HEK293 (cell line): ENCODE data around the gene CHRD.

Source experiments
- EGR2 ChIP-seq: fragments of 450-650 bp; formaldehyde crosslinking; IDR thresholded peaks from 2 replicates; pipeline ENCODE4 v1.5.1; 2016; ENCODE audit warnings: low read depth, missing biosample characterization, missing genetic modification characterization
- GLIS2 ChIP-seq: fragments of 450-650 bp; formaldehyde crosslinking; IDR thresholded peaks from 2 replicates; pipeline ENCODE4 v1.5.1; 2016; ENCODE audit warnings: missing biosample characterization, missing genetic modification characterization
- HOXD13 ChIP-seq: sonication (generic); formaldehyde crosslinking; IDR thresholded peaks from 2 replicates; pipeline ENCODE4 v1.8.0; 2022; ENCODE audit warnings: missing genetic modification reagents, borderline replicate concordance
- OVOL3 ChIP-seq: fragments of 450-650 bp; formaldehyde crosslinking; IDR thresholded peaks from 2 replicates; pipeline ENCODE4 v1.5.1; 2016; ENCODE audit warnings: missing biosample characterization, missing genetic modification characterization
- SP3 ChIP-seq: fragments of 450-650 bp; formaldehyde crosslinking; IDR thresholded peaks from 2 replicates; pipeline ENCODE4 v1.5.1; 2016; ENCODE audit warnings: missing biosample characterization, missing genetic modification characterization
- WT1 ChIP-seq: fragments of 450-650 bp; formaldehyde crosslinking; IDR thresholded peaks from 2 replicates; pipeline ENCODE4 v1.5.1; 2016; ENCODE audit warnings: missing biosample characterization, missing genetic modification characterization
- ZEB2 ChIP-seq: fragments of 450-650 bp; formaldehyde crosslinking; IDR thresholded peaks from 2 replicates; pipeline ENCODE4 v1.5.1; 2016; ENCODE audit warnings: missing biosample characterization, missing genetic modification characterization
- ZFP69B ChIP-seq: fragments of 450-650 bp; formaldehyde crosslinking; IDR thresholded peaks from 2 replicates; pipeline ENCODE4 v1.5.1; 2016; ENCODE audit warnings: missing biosample characterization, missing genetic modification characterization
- ZNF239 ChIP-seq: fragments of 450-650 bp; formaldehyde crosslinking; IDR thresholded peaks from 2 replicates; pipeline ENCODE4 v1.5.1; 2016; ENCODE audit warnings: missing biosample characterization, missing genetic modification characterization
- ZNF335 ChIP-seq: fragments of 450-650 bp; formaldehyde crosslinking; conservative IDR thresholded peaks from 2 replicates; pipeline ENCODE4 v1.5.1; 2016; ENCODE audit warnings: missing biosample characterization, missing genetic modification characterization
- ZNF473 ChIP-seq: fragments of 450-650 bp; formaldehyde crosslinking; IDR thresholded peaks from 2 replicates; pipeline ENCODE4 v1.5.1; 2017; ENCODE audit warnings: missing biosample characterization, missing genetic modification characterization
- ZNF48 ChIP-seq: fragments of 450-650 bp; formaldehyde crosslinking; IDR thresholded peaks from 2 replicates; pipeline ENCODE4 v1.5.1; 2016; ENCODE audit warnings: missing biosample characterization, missing genetic modification characterization
- ZNF530 ChIP-seq: fragments of 450-650 bp; formaldehyde crosslinking; IDR thresholded peaks from 2 replicates; pipeline ENCODE4 v1.5.1; 2016; ENCODE audit warnings: low read depth, missing biosample characterization, missing genetic modification characterization
- ZNF561 ChIP-seq: fragments of 450-650 bp; IDR thresholded peaks from 2 replicates; pipeline ENCODE4 v1.5.1; 2018; ENCODE audit warnings: missing biosample characterization, missing genetic modification characterization, borderline replicate concordance
- ZNF571 ChIP-seq: fragments of 450-650 bp; formaldehyde crosslinking; IDR thresholded peaks from 2 replicates; pipeline ENCODE4 v1.5.0; 2017; ENCODE audit warnings: missing biosample characterization, missing genetic modification characterization
- ZNF701 ChIP-seq: fragments of 450-650 bp; formaldehyde crosslinking; IDR thresholded peaks from 2 replicates; pipeline ENCODE4 v1.5.1; 2016; ENCODE audit warnings: missing biosample characterization, missing genetic modification characterization
- TF ChIP-seq, protein P1 (sequence below): fragments of 450-650 bp; formaldehyde crosslinking; IDR thresholded peaks from 2 replicates; pipeline ENCODE4 v1.5.1; 2016; ENCODE audit warnings: missing biosample characterization, missing genetic modification characterization
- TF ChIP-seq, protein P2 (sequence below): fragments of 450-650 bp; formaldehyde crosslinking; IDR thresholded peaks from 2 replicates; pipeline ENCODE4 v1.5.1; 2016; ENCODE audit warnings: missing biosample characterization, missing genetic modification characterization, borderline replicate concordance
- TF ChIP-seq, protein P3 (sequence below): IDR thresholded peaks from 2 replicates; pipeline ENCODE4 v1.6.1; 2011; ENCODE audit warnings: mild to moderate bottlenecking, low read depth, low read length, borderline replicate concordance
- TF ChIP-seq, protein P4 (sequence below): fragments of 450-650 bp; formaldehyde crosslinking; IDR thresholded peaks from 2 replicates; pipeline ENCODE4 v1.5.1; 2016; ENCODE audit warnings: missing biosample characterization, missing genetic modification characterization
- TF ChIP-seq, protein P5 (sequence below): fragments of 450-650 bp; formaldehyde crosslinking; IDR thresholded peaks from 2 replicates; pipeline ENCODE4 v1.5.1; 2017; ENCODE audit warnings: missing biosample characterization, missing genetic modification characterization
- TF ChIP-seq, protein P6 (sequence below): fragments of 450-650 bp; formaldehyde crosslinking; IDR thresholded peaks from 2 replicates; pipeline ENCODE4 v1.5.1; 2016; ENCODE audit warnings: missing biosample characterization, missing genetic modification characterization
- TF ChIP-seq, protein P7 (sequence below): fragments of 450-650 bp; formaldehyde crosslinking; IDR thresholded peaks from 2 replicates; pipeline ENCODE4 v1.5.1; 2016; ENCODE audit warnings: missing biosample characterization, missing genetic modification characterization

CHRD gene

DNA sequence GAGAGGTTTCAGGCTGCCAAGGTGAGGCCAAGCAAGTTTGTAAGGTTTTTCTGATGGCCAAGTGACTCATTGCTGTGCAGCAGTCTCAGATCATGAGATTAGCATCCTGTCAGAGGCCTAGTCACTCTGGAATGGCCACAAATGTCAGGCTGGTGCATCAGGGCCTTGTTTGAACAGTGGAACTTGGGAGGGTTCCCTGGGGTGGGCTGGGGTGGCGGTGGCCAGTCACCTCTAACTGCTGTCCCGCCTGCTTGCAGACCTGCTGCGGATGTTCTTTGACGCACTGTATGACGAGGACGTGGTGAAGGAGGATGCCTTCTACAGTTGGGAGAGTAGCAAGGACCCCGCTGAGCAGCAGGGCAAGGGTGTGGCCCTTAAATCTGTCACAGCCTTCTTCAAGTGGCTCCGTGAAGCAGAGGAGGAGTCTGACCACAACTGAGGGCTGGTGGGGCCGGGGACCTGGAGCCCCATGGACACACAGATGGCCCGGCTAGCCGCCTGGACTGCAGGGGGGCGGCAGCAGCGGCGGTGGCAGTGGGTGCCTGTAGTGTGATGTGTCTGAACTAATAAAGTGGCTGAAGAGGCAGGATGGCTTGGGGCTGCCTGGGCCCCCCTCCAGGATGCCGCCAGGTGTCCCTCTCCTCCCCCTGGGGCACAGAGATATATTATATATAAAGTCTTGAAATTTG, 45.2 kb upstream of the CHRD start (continued):
- TF ChIP-seq ZNF561 (tag by site-specific recombination) (no peak), ZNF530 (tag by site-specific recombination) (no peak), ZNF239 (tag by site-specific recombination) (no peak), GLIS2 (tag by site-specific recombination) (peak; percentile 76), ZNF48 (no peak), SP3 (tag by site-specific recombination) (no peak), OVOL3 (tag by site-specific recombination) (no peak), WT1 (peak; percentile 66), EGR2 (no peak), ZEB2 (tag by site-specific recombination) (no peak), ZNF571 (tag by site-specific recombination) (no peak), ZNF335 (tag by site-specific recombination) (no peak), ZNF701 (no peak), ZFP69B (tag by site-specific recombination) (peak; percentile 73; the same call in 1 of the 2 replicates), ZNF473 (tag by site-specific recombination) (no peak), HOXD13 (CRISPR knock-in tag) (no peak)
- TF ChIP-seq, protein P1, sequence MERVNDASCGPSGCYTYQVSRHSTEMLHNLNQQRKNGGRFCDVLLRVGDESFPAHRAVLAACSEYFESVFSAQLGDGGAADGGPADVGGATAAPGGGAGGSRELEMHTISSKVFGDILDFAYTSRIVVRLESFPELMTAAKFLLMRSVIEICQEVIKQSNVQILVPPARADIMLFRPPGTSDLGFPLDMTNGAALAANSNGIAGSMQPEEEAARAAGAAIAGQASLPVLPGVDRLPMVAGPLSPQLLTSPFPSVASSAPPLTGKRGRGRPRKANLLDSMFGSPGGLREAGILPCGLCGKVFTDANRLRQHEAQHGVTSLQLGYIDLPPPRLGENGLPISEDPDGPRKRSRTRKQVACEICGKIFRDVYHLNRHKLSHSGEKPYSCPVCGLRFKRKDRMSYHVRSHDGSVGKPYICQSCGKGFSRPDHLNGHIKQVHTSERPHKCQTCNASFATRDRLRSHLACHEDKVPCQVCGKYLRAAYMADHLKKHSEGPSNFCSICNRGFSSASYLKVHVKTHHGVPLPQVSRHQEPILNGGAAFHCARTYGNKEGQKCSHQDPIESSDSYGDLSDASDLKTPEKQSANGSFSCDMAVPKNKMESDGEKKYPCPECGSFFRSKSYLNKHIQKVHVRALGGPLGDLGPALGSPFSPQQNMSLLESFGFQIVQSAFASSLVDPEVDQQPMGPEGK (tag by site-specific recombination) = peak; percentile 81
- TF ChIP-seq, protein P2, sequence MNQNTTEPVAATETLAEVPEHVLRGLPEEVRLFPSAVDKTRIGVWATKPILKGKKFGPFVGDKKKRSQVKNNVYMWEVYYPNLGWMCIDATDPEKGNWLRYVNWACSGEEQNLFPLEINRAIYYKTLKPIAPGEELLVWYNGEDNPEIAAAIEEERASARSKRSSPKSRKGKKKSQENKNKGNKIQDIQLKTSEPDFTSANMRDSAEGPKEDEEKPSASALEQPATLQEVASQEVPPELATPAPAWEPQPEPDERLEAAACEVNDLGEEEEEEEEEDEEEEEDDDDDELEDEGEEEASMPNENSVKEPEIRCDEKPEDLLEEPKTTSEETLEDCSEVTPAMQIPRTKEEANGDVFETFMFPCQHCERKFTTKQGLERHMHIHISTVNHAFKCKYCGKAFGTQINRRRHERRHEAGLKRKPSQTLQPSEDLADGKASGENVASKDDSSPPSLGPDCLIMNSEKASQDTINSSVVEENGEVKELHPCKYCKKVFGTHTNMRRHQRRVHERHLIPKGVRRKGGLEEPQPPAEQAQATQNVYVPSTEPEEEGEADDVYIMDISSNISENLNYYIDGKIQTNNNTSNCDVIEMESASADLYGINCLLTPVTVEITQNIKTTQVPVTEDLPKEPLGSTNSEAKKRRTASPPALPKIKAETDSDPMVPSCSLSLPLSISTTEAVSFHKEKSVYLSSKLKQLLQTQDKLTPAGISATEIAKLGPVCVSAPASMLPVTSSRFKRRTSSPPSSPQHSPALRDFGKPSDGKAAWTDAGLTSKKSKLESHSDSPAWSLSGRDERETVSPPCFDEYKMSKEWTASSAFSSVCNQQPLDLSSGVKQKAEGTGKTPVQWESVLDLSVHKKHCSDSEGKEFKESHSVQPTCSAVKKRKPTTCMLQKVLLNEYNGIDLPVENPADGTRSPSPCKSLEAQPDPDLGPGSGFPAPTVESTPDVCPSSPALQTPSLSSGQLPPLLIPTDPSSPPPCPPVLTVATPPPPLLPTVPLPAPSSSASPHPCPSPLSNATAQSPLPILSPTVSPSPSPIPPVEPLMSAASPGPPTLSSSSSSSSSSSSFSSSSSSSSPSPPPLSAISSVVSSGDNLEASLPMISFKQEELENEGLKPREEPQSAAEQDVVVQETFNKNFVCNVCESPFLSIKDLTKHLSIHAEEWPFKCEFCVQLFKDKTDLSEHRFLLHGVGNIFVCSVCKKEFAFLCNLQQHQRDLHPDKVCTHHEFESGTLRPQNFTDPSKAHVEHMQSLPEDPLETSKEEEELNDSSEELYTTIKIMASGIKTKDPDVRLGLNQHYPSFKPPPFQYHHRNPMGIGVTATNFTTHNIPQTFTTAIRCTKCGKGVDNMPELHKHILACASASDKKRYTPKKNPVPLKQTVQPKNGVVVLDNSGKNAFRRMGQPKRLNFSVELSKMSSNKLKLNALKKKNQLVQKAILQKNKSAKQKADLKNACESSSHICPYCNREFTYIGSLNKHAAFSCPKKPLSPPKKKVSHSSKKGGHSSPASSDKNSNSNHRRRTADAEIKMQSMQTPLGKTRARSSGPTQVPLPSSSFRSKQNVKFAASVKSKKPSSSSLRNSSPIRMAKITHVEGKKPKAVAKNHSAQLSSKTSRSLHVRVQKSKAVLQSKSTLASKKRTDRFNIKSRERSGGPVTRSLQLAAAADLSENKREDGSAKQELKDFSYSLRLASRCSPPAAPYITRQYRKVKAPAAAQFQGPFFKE (tag by site-specific recombination) = no peak
- TF ChIP-seq, protein P3, sequence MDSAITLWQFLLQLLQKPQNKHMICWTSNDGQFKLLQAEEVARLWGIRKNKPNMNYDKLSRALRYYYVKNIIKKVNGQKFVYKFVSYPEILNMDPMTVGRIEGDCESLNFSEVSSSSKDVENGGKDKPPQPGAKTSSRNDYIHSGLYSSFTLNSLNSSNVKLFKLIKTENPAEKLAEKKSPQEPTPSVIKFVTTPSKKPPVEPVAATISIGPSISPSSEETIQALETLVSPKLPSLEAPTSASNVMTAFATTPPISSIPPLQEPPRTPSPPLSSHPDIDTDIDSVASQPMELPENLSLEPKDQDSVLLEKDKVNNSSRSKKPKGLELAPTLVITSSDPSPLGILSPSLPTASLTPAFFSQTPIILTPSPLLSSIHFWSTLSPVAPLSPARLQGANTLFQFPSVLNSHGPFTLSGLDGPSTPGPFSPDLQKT = no peak
- TF ChIP-seq, protein P4, sequence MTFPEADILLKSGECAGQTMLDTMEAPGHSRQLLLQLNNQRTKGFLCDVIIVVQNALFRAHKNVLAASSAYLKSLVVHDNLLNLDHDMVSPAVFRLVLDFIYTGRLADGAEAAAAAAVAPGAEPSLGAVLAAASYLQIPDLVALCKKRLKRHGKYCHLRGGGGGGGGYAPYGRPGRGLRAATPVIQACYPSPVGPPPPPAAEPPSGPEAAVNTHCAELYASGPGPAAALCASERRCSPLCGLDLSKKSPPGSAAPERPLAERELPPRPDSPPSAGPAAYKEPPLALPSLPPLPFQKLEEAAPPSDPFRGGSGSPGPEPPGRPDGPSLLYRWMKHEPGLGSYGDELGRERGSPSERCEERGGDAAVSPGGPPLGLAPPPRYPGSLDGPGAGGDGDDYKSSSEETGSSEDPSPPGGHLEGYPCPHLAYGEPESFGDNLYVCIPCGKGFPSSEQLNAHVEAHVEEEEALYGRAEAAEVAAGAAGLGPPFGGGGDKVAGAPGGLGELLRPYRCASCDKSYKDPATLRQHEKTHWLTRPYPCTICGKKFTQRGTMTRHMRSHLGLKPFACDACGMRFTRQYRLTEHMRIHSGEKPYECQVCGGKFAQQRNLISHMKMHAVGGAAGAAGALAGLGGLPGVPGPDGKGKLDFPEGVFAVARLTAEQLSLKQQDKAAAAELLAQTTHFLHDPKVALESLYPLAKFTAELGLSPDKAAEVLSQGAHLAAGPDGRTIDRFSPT (tag by site-specific recombination) = peak; percentile 75
- TF ChIP-seq, protein P5, sequence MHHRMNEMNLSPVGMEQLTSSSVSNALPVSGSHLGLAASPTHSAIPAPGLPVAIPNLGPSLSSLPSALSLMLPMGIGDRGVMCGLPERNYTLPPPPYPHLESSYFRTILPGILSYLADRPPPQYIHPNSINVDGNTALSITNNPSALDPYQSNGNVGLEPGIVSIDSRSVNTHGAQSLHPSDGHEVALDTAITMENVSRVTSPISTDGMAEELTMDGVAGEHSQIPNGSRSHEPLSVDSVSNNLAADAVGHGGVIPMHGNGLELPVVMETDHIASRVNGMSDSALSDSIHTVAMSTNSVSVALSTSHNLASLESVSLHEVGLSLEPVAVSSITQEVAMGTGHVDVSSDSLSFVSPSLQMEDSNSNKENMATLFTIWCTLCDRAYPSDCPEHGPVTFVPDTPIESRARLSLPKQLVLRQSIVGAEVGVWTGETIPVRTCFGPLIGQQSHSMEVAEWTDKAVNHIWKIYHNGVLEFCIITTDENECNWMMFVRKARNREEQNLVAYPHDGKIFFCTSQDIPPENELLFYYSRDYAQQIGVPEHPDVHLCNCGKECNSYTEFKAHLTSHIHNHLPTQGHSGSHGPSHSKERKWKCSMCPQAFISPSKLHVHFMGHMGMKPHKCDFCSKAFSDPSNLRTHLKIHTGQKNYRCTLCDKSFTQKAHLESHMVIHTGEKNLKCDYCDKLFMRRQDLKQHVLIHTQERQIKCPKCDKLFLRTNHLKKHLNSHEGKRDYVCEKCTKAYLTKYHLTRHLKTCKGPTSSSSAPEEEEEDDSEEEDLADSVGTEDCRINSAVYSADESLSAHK (tag by site-specific recombination) = no peak
- TF ChIP-seq, protein P6, sequence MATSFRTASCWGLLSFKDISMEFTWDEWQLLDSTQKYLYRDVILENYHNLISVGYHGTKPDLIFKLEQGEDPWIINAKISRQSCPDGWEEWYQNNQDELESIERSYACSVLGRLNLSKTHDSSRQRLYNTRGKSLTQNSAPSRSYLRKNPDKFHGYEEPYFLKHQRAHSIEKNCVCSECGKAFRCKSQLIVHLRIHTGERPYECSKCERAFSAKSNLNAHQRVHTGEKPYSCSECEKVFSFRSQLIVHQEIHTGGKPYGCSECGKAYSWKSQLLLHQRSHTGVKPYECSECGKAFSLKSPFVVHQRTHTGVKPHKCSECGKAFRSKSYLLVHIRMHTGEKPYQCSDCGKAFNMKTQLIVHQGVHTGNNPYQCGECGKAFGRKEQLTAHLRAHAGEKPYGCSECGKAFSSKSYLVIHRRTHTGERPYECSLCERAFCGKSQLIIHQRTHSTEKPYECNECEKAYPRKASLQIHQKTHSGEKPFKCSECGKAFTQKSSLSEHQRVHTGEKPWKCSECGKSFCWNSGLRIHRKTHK = no peak
- TF ChIP-seq, protein P7, sequence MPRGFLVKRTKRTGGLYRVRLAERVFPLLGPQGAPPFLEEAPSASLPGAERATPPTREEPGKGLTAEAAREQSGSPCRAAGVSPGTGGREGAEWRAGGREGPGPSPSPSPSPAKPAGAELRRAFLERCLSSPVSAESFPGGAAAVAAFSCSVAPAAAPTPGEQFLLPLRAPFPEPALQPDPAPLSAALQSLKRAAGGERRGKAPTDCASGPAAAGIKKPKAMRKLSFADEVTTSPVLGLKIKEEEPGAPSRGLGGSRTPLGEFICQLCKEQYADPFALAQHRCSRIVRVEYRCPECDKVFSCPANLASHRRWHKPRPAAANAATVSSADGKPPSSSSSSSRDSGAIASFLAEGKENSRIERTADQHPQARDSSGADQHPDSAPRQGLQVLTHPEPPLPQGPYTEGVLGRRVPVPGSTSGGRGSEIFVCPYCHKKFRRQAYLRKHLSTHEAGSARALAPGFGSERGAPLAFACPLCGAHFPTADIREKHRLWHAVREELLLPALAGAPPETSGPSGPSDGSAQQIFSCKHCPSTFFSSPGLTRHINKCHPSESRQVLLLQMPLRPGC (tag by site-specific recombination) = no peak
